NCI-H128 (cell line): ENCODE results near the gene HAGH.
A peak's percentile ranks its signal among the peaks of the same experiment; 100 is the strongest.
"Not testable (repeated sequence)": the region's sequence is repeated elsewhere in the genome, so short reads cannot be mapped to it uniquely, and the experiment has no call there.

ENCODE experiments used
- DNase-seq: peaks from one replicate; lab custom pipeline; 2025; ENCODE audit not compliant: unreplicated experiment; lab: John Stamatoyannopoulos, UW

The HAGH gene

DNA sequence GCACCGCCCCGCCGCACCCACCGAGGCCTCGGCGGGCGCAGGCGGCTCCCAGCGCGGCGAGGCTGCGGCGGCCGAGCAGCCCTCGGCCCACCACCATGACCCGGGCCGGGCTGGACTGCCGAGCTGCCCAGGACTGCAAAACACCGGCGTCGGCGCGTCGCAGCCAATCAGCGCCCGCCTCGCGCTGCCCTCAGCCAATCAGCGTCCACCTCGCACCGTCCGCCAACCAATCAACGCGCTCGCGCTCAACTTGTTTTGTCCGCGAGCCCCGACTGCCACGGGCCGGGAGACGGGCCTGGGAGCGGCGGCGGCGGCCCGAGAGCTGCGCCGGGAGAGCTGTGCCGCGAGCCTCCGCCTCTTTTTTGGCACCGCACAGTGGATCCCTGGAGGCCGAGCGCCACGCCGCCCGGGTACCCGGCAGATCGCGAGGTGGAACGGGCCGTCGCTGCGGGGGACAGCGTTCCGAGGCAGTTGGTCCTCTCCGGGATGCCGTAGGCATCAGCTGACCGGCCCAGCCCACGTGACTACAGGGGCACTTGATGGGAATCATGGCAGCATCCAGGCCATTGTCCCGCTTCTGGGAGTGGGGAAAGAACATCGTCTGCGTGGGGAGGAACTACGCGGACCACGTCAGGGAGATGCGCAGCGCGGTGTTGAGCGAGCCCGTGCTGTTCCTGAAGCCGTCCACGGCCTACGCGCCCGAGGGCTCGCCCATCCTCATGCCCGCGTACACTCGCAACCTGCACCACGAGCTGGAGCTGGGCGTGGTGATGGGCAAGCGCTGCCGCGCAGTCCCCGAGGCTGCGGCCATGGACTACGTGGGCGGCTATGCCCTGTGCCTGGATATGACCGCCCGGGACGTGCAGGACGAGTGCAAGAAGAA lies at the start of gene HAGH, which contains the start of gene FAHD1:
Gene HAGH (minus strand): TSS at position 135 of the 883 bp plus-strand sequence. CDS start 38 bp downstream, at position 97.
Gene FAHD1 (plus strand): TSS at position 516 of the 883 bp plus-strand sequence. CDS start 33 bp downstream, at position 549.
- DNase-seq, result peak; percentile 72

DNA sequence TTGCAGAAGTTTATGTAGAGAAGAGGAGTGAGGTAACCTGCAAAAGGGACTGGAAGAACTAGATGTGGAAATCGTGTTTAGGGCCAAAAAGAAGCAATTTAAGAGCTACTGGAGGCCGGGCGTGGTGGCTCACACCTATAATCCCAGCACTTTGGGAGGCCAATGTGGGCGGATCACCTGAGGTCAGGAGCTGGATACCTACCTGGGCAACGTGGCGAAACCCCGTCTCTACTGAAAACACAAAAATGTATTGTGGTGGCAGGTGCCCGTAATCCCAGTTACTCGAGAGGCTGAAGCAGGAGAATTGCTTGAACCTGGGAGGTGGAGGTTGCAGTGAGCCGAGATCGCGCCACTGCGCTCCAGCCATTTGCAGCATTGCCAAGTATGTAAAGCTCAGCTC lies 49.4 kb upstream of the HAGH start:
- DNase-seq, result not testable (repeated sequence)

DNA sequence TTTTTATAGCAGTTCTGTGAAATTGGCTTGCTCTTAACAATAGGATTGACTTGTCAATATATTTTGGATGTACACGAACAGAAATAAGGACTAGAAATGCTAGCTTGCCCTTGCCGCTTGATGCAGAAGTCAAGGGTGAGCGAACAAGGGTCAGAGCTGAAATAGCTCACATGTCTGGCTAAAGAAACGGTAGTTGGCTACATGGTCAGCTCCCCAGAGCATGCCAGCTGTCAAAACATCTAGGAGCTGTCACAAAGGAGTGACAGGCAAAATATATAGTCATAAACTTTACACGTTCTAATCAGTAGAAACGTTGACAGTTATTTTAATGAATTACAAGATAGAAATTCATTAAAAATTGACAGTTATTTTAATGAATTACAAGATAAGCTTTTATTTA lies 48.2 kb upstream of the HAGH start:
- no peak for DNase-seq

DNA sequence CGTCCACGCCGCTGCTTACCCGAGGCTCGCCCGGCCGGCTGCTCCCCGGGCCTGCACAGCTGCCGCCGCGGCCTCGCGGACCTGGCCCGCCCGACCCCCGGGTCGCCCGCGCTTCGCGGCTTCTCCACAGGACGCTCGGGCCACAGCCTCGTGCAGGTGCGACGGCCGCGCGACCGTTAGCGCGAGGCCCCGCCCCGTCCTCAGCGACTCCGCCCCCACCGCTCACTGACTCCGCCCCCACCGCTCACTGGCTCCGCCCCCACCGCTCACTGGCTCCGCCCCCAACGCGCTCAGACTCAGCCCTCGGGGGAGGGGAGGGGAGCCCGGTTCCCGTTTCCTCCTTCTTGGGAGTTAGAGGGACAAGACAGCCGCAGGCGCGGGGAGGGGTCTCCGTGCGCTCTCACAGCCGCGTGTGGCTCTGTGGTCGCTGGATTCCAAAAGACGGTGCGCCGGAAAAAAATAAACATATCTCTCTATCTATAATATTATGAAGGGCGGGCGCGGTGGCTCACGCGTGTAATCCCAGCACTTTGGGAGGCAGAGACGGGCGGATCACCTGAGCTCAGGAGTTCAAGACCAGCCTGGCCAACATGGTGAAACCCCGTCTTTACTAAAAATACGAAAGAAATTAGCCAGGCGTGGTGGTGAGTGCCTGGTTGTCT lies 45.5 kb upstream of the HAGH start, which contains the start of gene MEIOB:
Gene MEIOB (minus strand): TSS at position 191 of the 662 bp plus-strand sequence. CDS start 3,989 bp downstream, outside the sequence.
- no peak for DNase-seq

DNA sequence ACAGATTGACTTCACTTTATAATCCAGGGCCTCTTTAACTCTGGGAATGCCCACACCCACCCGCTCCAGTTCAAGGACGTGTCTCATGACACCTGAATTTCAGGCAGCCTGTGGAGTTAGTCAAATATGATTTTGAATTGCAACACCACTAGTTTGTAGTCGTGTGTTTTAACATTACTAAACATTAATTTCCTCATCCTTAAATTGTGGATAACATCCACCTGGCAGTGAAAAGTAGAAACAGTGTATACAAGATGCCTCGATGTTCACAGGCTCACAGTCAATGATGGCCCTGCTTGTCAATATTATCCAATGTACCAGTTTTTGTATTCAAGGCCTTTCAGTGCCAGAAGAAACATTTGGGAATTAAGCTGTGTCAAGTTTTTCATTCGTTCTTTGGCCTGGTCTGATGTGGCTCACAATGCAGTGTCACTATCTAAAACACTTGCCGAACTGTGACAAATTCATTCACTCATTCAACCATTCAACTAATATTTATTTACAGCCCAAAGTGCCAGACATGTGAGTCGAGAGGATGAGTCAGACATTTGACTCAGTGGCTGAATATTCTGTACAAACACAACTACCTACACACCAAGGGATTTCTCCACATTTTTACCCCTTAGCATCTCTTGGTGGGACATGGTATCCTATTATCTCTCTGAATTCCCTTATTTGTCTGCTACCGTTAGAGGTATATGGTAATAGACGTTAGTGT lies 43.9 kb upstream of the HAGH start:
- no peak for DNase-seq

DNA sequence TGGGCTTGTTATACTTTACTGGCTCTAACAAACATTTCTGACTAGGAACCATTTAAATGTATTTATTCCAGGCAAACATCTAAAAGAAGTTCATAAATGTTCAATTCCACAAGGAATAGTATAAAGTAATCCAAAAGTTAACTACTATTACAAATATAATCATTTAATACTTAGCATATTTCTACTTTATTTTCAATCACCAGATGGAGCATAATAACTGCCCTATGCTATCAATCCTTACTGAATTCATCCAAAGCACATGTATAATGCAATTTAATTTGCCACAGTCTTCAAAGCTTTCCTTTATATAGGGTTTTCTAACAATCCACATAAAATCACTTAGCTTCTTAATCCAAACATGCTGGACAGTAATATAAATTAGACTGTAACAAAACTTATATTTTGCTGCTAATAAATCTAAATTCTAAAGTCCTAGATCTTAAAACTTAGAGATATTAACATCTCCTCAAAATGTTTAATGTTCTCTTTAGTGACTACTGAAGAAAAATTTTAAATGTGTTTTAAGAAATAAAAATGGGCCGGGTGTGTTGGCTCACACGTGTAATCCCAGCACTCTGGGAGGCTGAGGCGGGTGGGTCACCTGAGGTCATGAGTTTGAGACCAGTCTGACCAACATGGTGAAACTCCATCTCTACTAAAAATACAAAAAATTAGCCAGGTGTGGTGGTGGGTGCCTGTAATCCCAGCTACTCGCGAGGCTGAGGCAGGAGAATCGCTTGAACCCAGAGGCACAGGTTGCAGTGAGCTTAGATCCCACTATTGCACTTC lies 39.5 kb upstream of the HAGH start:
- no peak for DNase-seq

DNA sequence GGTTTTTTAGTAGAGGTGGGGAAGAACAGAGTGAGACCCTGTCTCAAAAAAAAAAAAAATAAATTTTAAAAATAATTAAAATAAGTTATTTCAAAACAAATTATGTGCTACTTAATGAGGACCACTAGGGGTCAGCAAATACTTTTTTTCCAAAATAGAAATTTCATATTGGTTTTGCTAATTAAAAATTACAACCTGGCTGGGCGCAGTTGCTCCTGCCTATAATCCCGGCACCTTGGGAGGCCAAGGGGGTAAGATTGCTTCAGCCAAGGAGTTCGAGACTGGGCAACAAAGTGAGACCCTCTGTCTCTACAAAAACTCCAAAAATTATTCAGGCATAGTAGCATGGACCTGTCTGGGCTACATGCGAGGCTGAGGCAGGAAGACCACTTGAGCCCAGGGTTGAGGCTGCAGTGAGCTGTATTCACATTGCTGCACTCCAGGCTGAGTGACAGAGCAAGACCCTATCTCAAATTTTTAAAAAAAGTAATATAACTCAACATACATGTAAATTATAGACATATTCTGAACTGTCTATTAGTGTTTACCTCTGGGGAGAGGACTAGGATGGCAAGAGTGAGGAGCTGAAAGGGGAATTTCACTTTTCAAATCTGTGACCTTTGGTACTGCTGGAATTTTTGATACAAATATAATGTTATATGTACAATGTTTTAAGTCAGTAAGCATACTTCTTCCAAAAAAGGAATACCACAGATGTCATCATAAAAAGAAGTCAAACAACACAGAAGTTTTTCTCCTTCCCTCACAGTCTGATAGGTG lies 37.2 kb upstream of the HAGH start:
- no peak for DNase-seq

DNA sequence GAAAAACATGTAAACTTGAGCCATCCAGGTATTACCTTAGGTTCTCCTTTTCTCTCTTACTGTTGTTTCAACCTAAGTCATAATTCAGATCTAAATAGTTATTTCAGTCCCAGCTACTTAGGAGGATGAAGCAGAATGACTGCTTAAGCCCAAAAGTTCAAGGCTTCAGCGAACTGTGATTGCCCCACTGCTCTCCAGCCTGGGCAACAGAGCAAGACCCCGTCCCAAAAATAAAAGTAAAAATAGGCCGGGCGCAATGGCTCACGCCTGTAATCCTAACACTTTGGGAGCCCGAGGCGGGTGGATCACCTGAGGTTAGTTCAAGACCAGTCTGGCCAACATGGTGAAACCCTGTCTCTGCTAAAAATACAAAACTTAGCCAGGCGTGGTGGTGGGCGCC lies 35.8 kb upstream of the HAGH start:
- no peak for DNase-seq

DNA sequence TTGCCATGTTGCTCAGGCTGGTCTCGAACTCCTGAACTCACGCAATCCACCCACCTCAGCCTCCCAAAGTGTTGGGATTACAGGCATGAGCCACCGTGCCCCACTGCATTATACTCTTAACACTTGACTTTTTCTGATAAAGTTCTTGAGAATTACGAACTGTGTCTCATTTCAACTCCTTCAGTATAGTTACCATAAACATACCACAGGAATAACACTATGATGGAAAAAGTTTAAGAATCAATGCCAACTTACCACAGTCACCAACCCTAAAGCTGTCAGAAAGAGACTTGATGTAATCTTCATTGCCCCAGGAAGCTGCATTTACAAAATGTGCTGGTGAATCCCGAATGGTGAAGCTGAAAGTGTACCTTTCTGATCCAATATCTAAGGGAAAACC lies 35.1 kb upstream of the HAGH start:
- no peak for DNase-seq

DNA sequence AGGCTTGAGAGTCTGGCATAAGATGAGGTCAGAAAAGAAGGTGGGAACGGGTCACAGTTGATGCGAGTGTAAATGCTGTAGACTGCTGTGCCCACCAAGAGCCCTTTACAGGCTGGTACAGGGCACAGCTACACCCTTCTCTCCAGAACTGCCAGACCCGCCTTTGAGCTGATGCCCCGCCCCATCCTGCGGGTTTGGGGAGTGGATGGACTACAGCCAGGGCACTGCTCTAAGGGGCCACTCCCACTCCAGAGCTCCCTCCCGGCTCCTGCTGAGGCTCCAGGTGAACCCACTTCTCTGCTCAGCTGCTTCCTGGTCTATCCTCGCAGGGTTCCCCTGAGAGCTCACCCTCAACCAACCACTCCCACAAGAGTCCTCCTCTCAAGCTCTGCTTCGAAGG lies 33.0 kb upstream of the HAGH start:
- DNase-seq, result no peak

DNA sequence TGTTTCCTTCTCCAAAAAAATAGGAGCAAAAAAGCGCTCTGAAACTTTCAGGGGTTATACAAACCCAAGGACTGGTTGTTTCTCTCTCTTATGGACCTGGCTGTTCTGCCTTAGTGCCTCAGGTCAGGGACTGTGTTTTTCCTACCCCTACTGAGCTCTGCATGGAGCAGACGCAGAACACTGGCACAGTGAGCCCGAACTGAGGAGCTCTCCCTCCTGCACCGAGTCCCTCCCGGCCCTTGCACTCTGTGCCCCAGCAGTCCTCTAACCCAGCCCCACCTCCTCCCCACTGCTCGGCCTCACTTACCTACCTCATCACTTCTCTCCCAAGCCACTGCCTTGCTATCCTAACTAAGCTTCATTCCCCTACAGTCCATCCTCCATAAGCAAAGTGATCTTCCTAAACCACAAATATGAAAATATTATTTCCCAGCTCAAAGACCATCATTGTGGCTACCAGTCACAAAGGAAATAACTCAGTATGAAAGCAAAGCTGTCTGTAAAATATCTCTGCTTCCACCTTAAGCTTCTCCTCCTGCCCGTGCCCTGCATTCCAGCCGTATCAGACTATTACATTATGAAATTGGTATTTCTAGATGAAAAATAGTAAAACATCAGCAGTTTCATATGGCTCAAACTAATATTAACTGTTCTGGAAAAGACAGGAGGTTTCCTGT lies 31.7 kb upstream of the HAGH start:
- no peak for DNase-seq

DNA sequence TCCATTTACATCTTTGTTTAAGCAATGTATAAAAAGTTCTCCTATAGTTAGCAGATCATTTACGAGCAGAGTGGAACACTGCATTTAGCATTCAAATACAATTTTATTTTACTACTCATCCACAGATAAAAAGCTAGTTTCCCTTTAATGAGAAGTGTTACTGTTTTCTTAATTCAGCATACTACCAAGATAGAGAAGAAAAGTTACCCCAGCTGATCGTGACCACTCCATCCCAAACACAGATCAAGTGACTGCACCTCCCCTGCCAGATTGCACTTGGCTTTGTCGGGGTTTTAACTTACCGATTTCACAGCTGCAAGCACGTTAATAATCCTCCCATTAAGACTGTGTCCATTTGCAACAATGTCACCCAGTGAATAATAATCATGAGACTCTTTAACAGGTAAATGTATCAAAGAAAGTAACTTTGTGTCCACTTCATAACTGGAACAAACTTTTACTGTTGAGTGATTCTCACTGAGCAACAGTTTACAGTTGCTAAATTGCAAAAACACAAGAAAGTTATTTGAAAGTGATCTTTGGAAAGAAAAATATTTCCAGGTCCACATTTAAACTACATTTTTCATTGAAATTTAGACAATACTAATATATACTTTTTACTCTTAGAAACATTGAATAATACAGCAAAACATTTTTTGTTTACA lies 30.9 kb upstream of the HAGH start:
- DNase-seq, result no peak

DNA sequence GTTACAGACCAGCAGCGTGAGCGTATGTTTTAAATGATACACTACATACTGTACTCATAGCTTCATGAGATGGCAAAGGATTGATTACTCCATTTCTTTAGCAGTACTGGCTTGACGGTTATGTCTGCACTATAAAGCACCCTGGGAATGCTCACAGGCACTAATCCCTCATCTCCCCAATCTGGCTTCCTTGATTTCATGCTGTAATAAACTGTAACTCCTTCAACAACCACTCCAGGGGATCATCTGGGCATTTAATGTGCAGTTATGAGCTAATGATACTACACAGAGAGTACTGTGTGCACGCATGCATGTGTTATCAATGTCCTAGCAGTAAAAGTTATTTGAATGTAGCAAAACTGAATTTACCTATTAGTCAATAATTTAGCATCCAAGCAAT lies 25.2 kb upstream of the HAGH start:
- DNase-seq, result no peak

DNA sequence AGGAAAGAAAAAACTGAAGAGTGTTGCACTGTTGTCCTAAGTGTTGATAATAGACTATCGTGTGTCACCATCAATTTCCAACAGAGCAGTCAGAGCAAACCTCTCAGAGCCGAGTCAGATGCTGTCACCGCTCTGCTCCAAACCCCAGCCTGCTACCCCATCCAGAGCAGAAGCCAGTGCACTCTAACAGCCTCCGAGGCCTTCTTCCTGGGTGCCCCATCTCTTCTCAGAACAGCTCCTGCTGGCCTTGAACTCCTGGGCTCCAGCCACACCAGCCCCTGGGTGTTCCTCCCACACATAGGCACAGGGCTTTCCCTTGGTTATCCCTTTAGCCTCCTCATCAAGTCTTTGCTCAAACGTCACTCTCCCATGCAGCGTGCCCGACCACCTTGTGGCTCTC lies 24.4 kb upstream of the HAGH start:
- DNase-seq, result no peak

DNA sequence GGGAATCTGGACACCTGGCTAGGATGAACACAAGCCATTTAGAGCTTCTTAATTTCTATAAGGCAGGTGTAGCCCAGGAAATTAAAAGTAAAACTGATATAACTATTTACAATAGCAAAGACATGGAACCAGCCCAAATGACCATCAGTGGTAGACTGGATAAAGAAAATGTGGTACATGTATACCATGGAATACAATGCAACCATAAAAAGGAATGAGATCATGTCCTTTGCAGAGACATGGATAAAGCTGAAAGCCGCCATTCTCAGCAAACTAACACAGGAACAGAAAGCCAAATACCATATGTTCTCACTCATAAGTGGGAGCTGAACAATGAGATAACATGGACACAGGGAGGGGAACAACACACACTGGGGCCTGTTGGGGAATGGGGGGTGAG lies 19.8 kb upstream of the HAGH start:
- DNase-seq, result no peak

DNA sequence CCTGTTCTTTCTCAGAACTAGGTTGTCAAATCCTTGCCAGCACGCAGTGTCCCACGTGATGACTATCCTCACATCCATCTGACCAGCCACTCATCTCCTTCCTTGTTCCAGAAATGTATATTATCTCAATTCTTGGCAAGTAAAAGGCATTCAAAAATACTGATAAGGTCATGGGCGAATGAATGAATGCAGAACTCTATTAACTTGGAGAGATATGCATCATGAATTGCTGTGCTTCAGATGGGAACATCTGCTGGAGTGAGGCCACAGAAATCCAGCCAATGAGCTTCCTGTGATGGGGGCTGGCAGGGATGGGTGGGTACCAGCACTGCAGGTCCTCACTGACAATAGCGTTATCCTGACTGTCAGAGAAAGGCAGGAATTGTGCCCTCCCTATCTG lies 19.4 kb upstream of the HAGH start:
- DNase-seq, result no peak

DNA sequence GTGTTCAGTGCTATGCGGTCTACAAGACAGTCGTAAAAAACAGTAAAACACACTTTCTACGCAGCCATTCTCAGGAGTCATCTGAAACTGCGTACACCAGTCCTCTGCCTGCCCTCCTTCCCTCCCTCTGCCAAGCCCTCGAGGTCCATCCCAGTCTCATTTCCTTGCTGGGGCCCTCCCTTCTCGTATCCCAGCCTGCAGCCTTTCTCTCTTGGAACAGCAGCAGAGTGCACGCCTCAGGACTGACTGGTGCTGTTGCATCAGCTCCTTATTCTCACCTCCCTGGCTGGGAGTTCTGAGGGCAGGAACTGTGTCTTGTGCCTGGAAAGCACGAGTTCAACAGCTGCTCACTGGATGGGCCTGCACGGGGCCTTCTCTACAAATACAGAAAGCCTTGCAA lies 12.9 kb upstream of the HAGH start:
- DNase-seq, result no peak

DNA sequence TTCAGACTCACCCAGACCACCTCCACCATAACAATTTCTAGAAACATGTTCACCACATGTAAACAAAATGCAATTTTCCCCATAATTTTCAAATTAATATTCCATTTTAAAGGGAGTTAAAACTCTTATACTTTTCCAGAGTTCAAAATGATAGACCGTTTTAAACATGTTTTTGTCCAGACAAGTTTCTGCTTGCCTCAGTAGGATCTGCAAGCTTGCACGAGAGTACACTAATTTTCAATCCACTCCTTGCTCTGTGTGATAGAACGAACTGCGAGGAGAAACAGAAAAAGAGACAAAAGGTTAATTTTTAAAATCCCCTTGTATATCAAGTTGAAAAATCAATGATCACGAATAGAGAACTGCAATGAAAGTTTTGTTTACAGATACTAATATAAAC lies 7.5 kb upstream of the HAGH start:
- no peak for DNase-seq
